ENCODE measurements around the gene VAV3.

VAV3 gene

DNA sequence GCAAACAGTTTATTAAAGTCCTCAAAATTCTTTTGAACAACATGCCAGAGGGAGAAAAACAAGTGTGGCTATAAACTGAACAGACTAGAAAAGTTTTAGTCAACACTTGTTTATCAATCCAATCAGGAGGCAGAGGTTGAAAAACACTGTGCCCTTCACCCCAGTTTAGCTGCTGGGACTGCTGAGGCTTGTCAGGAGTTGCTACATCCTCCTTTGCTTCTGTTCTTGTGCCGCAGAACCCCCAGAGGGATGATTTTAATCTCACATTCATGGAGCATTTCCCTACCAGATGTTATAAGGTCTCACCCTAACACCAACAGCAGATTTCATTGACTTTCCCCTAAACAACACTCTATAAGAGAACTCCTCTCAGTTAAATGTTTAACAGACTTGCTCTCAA, 321.2 kb downstream of the VAV3 start:
- no peak for DNase-seq (ENCODE audit: low read depth in 2 of 2)

DNA sequence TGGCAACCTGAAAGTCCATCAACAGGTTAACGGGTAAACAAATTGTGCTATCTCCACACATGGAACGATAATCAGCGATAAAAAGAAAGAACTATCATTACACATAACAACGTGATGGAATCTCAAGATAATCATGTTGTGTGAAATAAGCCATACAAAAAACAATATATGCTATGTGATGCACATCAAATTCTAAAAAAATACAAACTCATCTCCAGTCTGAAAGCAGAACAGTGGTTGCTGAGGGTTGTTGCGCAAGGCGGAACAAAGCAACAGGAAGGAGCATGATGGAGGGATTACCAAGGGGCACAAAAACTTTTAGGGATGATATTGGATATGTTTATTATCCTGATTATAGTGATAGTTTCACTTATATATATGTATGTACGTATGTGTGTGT, 324.8 kb downstream of the VAV3 start:
- no peak for DNase-seq (ENCODE audit: low read depth in 2 of 2)

DNA sequence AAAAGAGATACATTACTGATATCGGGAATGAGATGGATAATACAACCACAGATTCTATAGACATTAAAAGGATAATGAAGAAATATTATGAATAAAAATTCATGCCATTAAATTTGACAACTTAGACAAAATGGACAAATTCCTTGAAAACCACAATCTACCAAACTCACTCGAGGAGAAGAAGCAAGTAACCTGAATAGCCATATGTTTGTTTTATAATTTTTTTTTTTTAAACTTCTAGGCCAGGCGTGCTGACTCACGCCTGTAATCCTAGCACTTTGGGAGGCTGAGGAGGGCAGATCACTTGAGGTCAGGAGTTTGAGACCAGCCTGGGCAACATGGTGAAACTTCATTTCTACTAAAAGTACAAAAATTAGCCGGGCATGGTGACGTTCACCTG, 327.9 kb downstream of the VAV3 start:
- DNase-seq (ENCODE audit: low read depth in 2 of 2): no peak

DNA sequence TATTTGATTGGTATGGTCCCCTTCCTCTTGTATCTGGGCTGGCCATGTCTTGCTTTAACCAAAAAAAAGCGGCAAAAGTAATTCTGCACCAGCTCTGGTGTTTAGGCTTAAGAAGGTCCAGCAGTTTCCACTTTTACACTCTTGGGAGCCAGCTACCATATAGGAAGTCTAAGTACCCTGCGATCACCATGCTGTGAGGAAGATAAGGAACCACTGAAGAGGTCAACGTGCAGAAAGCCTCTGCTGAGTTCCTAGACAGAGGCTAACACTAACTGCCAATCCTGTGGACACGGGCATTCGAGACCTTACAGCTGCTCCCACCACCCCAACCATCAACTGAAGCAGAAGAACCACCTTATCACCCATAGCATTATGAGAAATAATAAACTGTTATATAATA, 331.4 kb downstream of the VAV3 start:
- DNase-seq (ENCODE audit: low read depth in 2 of 2): no peak

DNA sequence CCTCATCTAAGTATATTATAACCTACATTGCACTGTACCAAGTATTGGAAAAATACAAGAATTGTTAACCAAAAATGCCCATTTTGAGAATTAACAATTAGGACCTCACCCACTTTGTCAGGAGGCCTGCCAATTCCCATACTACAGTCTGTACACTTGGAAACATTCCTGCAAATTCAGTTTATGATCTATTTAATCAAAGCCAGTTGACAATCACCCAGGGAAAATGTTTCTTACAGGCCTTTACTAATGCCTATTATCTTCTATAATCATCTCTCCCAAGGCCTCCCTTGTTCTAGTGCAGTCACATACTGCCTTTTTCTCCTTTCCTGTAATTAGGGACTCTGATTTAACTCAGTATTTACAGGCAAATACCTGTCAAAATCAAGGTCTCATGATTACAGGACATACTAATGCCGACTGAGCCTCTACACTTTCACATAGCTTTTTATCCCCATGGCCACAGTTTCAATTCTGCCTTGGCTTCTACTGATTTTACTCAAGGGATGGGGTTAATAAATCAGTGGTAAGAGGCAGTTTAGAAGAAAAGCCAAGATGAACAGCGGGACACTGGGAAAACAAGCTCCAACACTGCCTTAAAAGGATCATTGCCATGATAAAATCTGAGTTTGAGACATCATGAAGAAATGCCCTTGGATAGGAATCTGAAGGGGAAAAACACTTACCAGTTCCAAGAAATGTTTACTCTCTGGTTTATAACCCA, 338.7 kb downstream of the VAV3 start:
- DNase-seq (ENCODE audit: low read depth in 2 of 2): no peak

DNA sequence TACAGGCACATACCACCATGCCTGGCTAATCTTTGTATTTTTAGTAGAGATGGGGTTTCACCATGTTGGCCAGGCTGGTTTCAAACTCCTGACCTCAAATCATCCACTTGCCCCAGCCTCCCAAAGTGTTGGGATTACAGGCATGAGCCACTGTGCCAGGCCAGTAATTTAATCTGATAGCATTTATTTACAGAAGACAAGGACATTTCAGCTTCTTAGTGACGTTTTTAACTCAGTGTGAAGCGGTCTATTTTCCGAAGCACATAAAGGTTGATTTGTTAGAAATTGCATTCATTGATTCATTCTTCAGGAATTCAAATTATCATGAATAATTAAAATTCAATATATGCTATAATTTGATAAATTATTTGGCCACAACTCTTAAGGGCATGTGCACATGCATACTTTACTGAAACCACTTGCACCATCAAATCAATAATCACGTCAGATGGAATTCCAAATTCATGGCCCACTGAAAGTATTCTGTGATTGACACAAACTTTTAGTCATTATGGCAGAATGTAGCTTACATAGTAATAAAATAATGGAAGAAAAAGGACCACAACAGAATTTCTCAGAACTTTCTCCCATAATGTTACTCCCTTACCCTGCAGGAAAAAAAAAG, 339.5 kb downstream of the VAV3 start:
- DNase-seq (ENCODE audit: low read depth in 2 of 2): no peak

DNA sequence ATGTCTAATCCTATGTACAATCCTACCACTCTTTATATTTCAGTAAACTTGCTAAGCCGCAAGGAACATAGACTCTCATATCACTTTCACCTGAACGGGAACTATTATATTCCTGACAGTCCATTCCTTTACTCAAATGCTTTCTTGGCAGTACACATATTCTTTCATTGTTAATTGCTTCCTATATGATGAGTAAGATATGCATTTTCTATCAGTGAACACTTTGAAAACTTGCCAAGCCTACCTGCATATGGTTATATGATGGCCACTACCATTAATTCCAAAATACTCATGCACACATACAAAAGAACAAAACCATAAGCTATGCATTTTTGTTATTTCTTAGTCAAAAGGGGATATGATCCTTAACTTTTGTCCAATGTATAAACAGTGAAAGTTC, 341.5 kb downstream of the VAV3 start:
- no peak for DNase-seq (ENCODE audit: low read depth in 2 of 2)

DNA sequence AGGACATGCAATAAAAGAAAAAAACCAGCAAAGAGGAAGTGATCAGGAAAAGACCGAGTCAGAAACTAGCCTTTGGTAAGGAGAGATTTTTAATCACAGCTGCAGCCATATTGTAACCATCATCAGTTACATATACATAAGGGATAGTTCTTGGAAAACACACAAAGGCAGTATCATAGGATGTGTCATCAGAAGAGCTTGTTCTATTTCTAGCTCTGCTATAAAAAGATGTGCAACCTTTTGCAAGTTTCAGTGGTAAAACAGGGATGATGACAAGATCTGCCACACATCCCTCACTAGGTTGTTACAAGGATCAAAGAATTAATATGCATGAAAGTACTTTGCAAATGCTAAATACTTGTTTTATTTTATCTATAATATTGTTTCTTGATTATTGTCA, 342.0 kb downstream of the VAV3 start:
- DNase-seq (ENCODE audit: low read depth in 2 of 2): no peak

DNA sequence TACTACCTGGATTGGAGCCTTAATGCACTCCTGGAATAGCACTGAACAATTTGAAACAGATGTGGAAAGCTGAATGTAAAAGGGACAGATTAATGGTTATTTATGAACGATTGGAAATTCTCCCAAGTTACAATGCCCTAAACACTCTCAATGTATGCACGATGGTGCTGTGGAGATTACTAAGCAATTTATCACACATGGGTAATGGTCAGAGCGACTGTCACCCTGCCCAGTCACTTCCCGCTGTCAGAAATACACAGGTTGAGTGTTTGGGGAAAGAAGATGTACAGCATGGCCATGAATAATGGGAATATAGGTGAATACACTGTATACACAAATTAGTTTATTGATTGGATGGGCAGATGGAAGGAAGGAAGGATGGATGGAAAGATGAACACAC, 342.4 kb downstream of the VAV3 start:
- DNase-seq (ENCODE audit: low read depth in 2 of 2): no peak

DNA sequence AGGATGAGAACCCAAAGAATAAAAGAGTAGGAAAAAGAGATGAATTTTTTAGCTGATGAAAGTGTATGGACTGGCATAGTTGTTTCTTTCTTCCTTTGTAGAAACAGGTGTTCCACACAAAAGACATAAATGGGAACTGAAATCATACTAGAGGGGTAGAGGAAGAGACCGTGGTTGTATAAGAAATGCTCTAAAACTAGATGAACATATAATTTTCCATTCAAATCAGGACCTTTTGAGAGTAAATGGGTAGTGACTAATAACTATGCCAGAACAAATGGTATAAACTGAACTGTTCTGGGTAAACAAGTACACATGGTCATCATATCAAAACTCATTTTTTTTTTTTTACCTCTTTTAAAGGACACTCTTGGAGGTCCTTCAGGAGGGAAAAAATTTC, 344.2 kb downstream of the VAV3 start:
- no peak for DNase-seq (ENCODE audit: low read depth in 2 of 2)

DNA sequence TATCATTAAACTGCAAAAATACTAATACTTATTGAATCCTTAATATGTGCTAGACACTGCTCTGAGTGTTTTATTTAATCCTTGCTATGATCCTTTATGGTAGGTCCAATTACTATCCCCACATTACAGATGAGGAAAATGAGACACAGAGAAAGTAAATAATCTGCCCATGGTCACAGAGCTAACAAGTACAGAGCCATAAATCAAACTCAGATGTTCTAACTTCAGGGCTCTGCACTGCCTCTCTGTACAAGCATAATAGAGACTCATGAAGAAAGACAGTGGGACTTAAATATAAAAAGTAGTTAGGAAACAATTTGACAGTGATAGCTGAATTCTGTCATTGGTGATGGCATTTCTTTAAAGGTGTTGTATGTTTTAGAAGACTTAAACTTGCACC, 346.4 kb downstream of the VAV3 start:
- no peak for DNase-seq (ENCODE audit: low read depth in 2 of 2)

DNA sequence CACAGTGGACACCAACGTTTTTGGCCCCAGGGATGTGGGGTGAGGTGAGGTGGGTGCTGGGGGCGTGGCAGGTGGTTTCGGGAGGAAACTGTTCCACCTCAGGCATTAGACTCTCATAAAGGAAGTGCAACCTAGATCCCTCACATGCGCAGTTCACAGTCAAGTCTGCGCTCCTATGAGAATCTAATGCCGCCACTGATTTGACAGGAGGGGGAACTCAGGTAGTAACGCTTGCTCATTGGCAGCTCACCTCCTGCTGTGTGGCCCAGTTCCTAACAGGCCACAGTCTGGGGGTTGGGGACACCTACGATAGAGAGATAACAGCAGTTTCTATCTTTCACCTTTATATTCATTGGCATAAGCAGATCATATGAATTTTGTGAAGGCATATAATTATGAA, 347.1 kb downstream of the VAV3 start:
- DNase-seq (ENCODE audit: low read depth in 2 of 2): no peak

DNA sequence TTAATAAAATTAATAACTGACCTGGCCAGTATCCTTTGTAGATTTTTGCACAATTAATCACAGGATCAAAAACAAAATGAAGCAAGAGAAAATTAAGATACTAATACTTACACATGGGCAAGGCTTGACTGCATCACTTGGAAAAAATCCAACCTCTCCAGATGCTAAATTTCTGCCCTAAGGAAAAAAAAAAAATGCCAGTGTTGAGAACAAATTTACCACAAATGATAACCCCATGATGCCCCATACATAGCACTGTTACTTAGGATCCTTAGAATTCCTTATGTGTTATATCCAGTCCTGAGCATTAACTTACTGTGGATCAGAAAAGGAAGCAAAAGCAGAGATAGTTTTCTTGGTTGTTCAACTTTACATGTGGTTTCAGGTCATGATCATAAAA, 347.5 kb downstream of the VAV3 start:
- no peak for DNase-seq (ENCODE audit: low read depth in 2 of 2)

DNA sequence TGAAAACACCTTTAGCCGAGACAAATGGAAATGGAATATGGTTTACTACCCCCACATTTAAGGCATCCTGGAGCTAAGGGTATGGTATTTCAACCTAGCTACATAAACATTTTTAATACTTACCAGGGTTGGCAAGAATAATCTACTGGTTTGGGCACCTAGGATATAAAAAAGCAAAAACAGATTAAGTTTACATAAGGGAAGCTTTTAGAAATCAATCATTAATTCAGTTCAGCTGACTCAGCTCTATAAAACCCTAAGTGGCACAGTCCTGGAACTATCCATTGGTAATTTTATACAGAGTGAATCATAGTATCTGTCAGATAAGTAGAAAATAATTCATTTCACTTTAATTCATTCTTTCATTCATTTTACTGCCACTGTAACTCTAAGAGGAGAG, 355.2 kb downstream of the VAV3 start:
- no peak for DNase-seq (ENCODE audit: low read depth in 2 of 2)

DNA sequence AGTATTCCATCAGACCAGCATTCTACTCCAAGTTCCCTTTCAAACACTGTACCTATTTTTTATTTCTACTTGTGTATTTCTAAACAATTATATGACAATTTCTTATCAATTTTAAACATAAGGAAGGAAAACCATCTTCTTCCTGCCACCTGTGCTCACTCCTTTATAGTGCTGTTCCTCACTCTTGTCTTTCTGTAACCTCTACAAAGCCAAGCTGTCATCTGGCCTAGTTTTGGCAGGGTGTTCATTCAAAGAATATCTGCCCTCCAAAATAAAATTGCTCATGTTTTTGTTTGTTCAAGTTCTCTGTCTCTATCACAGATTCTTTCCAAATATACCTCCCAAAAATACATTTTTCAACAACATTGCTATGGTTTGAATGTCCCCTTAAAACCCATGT, 360.2 kb downstream of the VAV3 start:
- DNase-seq (ENCODE audit: low read depth in 2 of 2): no peak

DNA sequence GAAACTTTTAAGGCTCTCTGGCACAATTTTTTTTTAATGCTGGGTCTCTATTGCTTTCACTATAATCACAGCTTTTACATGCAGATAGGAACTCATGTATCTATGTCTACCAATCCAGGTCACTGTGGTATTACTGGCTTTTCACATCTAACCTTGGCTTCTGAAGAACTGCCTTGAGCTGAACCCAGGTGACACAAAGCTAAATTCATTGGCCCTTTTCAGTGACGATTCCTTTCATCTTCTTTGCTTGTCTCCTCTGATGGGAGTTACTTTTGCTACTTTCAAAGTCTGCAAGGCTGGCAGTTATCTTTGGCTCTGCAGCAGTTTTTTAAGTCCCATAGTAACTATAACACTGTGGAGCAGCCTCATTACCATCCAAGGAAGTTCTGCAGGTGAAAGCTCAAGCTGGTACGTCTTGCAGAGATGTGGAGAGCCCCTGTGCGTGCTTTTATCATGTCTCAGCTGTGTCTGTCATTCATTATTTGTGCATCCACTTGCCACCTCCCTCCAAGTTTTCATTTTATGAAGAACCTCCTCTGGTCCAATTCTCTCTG, 364.3 kb downstream of the VAV3 start:
- DNase-seq (ENCODE audit: low read depth in 2 of 2): no peak

DNA sequence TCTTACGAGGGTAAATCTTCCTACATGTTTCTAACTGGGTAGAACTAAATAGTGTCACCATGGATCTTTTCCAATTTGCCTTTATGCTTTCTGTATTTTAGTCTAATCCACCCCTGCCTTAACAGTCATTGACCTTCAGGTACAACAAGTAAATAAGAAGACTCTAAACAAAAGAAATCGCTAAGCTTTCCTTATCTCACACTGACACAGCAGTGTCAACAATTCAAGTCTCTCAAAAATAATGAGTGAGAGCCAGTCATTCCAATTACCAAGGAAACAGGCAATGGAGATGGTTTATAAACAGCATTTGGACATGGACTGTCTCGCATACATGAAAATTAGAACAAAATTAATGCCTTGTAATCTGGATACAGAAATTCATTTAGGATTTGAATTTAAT, 365.8 kb downstream of the VAV3 start:
- no peak for DNase-seq (ENCODE audit: low read depth in 2 of 2)

DNA sequence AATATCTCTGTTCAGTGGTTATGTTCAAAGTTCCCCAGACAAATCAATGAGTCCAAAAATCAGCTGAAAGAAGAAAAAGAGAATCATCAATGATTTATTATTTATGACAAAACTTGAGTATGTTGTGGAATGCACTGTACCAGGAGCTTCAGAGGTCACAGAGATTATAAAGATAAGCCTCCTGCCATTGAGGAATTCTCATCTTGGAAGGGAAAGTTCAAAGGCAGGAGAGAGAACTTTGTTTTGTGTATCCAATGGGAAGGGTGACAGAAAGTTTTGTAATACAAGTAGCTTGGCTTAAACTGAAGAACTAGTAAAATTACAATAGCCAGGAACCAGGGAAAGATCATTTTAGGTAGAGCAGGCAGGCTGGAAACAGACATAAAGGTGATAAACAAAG, 367.7 kb downstream of the VAV3 start:
- DNase-seq (ENCODE audit: low read depth in 2 of 2): no peak

DNA sequence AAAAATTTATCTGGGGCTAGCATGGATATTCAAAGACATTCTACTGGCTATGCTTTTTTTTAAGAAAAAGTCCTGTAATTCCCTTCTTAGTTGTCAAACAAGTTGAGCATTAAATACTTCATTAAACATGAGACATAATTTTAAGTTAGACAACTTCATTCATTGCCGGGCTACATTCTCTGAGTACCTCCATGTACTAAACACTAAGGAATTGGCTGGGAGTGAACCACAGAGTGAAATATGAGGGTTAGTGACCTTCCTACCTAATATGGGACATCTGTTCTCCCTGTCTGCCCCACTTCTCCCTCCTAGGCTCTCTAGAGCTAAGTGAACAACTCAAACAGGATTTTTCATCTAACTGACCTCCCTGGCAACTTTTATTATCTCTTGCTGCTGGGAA, 370.4 kb downstream of the VAV3 start:
- DNase-seq (ENCODE audit: low read depth in 2 of 2): no peak

DNA sequence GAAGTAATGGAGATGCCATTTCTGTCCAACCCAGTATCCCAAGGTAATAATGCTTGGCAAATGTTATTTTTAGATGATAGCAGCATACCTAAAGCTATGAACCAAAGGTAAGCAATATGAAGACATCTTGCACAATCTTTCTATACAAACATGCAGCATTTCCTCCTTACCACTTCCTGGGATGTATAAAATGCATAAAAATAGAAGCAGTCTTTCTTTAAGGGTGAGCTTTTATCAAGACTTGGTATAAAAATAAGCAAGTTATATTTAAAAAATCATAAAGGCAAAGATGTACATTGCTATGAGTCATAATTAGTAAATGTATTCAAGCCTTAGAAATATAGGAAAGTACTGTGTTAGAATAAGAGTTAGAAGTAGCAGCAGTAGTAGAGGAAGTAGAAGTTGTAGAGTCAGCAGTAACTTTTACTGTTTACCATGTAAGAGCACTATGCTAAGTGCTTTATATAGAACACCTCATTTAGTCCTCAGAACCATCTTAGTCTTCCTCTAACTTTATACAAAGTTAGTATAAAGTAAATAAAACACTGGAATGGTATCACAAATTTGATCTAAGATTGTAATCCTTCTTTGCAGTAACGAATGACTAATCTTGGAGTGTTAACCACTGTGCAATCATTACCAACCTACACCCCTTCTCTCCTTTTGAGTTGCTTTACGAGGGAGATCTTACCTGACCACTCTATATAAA, 371.3 kb downstream of the VAV3 start:
- no peak for DNase-seq (ENCODE audit: low read depth in 2 of 2)

DNA sequence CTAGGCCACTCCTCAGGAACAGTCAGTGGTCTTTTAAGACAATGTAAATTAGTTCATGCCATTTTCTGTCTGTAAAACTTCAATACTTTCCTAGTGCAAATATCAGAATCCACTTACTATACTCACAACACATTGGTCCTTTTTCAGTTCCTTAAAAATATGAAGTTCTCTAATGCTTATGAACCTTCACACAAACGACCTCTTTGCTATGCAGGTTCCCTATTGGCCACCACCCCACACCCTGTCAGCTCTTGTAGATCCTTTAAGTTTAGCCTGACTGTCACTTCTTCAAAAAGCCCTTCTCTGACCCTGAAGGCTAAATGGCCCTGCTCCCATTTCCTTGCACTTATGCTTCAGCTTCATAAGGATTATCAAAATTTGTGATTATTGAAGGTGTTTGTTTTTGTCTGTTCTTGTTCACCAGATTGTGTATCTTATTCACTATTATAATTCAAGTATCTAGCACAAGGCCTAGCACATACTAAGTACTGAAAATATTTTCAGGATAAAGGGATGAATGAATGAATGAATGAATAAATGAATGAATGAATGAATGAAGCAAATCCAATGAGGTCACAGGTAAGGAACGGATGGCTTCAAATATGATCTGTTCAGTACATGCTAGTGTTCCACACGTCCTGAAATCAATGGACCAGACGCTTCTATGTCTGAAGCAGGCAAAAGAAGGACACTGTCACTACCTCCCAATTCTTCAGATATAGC, 373.9 kb downstream of the VAV3 start:
- no peak for DNase-seq (ENCODE audit: low read depth in 2 of 2)

DNA sequence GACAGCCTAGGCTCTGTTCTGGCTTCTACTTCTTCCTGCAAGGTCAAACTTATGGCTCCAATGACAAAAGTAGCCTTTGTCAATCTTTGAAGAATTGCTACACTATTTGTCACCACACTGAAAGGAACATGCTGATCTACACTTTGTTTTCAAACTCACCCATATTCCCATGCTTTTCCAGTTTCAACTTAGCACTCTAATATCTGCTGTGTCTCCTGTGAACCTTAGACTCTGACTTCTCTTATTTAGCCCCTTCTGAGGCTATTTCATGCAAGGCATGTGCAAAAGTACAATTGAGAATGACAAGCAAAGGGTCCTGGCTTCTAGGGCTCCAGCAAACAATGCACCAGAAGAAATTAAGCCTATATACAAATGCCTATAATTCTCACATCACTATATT, 374.9 kb downstream of the VAV3 start:
- no peak for DNase-seq (ENCODE audit: low read depth in 2 of 2)
